Fibroblast of skin of abdomen (primary cell): ENCODE data around the gene SDC4. TPM values are rescaled to one million over a fixed set of nuclear protein-coding genes. Genes with fewer than 3 reads are reported as not detected.

Experiments
- DNase-seq: peaks from one replicate; pipeline ENCODE4 v3.0.0-alpha.2; 2013
- polyA plus RNA-seq, 2 experiments: library from polyadenylated mRNA; unstranded; fragments of 120-200 nt; gene quantifications; one replicate each; pipeline ENCODE4 v1.2.1, GENCODE V29; 2013; ENCODE audit not compliant: insufficient read length in 2 of 2

SDC4 gene, protein sequence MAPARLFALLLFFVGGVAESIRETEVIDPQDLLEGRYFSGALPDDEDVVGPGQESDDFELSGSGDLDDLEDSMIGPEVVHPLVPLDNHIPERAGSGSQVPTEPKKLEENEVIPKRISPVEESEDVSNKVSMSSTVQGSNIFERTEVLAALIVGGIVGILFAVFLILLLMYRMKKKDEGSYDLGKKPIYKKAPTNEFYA
- 118 TPM for polyA plus RNA-seq (2013, experiment 1 of 2; ENCODE audit: insufficient read length)
- 112 TPM for polyA plus RNA-seq (2013, experiment 2 of 2; ENCODE audit: insufficient read length)

DNA sequence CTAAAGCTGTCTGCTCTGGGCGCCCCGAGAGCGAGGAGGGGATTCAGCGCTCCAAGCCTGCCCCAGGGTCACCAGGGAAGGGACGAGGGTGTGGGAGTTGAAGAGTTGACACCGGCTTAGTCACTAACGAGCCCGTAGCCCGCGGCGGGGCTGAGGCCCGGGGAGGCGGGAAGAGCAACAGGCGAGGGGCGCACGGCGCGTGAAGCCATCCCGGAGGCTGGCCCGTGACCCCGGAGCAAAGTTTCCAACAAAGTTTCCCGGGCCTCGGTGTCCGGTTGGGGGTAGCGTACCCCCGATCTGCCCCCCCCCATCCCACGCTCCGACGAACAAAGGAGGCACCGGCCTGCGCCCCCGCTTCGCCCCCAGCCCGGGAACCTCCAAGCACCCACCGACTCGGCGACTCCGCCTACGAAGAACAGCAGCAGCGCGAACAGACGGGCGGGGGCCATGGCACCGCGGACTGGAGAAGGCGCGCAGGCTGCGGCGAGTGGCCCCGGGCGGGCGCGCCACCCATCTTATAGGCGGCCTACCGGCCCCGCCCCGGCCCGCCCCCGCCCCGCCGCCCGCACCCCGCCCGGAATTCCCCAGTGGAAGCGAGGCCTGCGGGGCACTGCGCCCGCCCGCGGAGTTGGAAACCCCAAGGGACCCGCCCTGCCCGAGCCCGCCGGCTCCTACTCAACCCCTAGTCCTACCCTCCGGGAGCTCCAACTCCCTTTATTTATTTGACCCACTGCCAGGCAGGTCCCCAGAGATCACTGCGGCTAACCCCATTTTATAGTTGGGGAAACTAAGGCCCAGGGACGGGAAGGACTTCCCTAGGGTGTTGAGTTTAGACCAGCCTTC, at the start of gene SDC4:
SDC4 (minus strand) TSS at position 489 of the 843 bp plus-strand sequence; CDS start at position 449, 40 bp downstream.
- DNase-seq = peak; percentile 64

DNA sequence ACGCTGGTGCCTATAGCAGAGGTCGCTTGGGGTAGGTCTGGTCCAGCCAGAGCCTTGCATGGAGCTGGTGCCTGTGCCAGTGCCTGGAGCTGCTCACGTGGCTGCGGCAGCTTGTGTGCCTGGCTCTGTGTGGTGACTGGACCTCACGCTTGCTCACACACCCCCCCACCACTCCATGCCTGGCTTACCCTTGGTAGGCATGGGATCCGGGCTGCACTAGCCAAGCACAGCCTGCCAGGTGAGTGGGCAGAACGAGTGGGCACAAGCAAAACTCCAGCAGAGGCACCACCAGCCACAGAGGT, 46.8 kb upstream of the SDC4 start:
- no peak for DNase-seq

- DNase-seq = no peak
Observed at GRCh38 chr20:45394221-45395113, 46.2 kb upstream of the SDC4 start.

GRCh38 chr20:45392733-45393132, 44.5 kb upstream of the SDC4 start:
- DNase-seq = no peak

DNA sequence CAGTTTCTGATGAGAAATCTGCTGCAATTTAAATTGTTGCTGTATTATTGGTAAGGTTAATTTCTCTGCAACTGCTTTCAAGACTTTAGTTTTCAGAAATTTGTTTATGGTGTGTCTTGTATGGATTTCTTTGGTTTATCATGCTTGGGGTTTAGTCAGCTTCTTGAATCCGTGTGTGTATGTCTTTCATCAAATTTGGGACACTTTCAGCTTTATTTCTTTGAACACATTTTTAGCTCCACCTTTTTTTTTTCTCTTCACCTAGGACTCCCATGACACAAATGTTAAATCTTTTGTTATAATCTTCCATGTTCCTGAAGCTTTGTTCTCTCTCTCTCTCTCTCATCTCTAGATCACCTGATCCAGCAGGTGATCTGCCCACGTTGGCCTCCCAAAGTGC, 43.3 kb upstream of the SDC4 start:
- DNase-seq = no peak

- no peak for DNase-seq
Observed at GRCh38 chr20:45390931-45391330, 42.7 kb upstream of the SDC4 start.

DNA sequence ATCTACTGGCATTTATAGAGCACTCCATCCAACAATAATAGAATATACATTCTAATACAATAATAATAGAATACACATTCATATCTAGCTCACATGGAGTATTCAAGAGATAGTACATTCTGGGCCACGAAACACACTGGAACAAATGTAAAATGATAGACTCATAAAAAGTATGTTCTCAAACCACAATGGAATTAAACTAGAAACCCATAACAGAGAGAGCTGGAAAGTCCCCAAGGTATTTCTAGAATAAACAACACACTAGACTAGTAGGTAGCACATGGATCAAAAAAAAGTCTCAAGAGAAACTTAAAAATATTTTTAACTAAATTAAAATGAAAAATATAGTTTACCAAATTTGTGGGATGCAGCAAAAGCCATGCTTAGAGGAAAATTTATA, 39.0 kb upstream of the SDC4 start:
- DNase-seq = no peak

DNA sequence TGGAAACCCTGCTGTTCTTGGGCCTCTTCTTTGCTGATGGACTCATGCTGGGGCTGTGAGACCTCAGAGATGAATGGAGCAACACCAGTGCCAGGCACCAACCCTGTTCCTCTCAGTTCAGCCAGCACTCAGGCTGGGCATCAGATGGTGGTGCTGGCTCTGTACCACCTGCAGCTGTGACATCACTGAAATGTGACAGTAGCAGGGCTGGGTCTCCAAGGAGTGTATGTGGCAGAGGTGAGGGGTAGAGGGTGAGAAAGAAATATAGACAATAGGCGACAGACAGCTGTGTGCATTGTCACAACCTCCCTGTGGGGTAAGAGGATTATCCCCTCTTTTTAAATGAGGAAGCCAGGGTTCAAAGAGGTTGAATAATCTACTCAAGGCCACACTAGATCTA, 30.0 kb upstream of the SDC4 start, which contains the start of gene TP53TG5:
TP53TG5 (minus strand) TSS at position 135 of the 400 bp plus-strand sequence; CDS start at position 46, 89 bp downstream.
- no peak for DNase-seq

GRCh38 chr20:45377269-45377668, 29.0 kb upstream of the SDC4 start:
- DNase-seq = no peak

DNA sequence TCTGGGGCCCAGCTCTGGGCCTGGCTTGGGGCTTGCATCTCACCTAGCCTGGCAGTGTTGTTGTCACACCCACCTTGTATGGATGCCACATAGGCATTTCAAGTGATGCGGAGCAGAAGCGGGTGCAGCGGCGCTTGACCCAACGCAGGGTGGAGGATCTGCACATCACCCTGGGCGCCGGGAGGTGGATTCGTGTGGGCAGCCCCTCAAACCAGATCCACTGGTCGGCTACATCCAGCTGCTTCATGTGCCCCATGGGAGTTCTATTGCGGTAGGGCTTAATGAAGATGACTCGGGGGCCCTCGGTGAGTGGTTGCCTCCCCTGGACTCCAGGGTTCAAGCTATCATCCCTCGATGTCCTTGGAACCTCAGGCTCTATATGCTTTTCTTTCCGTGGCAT, 26.7 kb upstream of the SDC4 start:
- no peak for DNase-seq

GRCh38 chr20:45374101-45374467, 25.9 kb upstream of the SDC4 start:
- no peak for DNase-seq

DNA sequence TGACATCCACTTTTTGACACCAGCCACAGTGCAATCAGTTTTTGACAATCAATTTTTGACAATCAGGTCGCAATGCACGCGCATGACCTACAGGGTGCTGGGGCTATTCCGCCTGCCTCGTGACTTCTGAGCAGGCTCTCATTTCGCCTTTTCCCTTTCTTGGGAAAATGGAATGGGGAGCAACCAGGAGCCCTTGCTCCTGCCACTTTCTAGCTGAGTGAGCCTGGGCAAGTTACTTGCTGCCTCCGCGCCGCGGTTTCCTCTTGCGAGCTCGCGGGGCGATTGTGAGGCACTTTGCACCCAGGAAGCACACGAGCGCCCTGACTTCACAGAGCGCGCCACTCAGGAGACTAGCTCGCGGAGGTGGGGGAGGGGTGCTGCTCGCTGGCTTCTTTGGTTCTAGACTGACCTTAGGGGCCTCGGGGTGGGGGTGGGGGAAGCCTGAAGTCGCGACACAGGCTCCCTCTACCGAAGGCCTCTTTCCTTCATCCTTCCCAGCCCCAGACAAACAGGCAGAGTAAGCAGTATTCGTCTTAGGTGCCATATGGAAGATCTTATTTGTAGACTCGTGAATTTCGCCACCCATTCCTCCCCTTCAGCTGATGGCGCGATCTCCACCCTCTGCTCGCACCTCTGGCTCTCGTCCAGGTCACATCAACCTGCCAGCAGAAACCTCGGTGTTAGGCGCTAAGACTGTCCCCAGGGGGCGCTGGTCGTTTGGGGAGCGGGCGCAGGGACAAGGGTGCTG, 25.3 kb upstream of the SDC4 start:
- peak; percentile 72 for DNase-seq

GRCh38 chr20:45372646-45373352, 24.6 kb upstream of the SDC4 start:
- DNase-seq = no peak

GRCh38 chr20:45372241-45372640, 24.0 kb upstream of the SDC4 start:
- DNase-seq = no peak

DNA sequence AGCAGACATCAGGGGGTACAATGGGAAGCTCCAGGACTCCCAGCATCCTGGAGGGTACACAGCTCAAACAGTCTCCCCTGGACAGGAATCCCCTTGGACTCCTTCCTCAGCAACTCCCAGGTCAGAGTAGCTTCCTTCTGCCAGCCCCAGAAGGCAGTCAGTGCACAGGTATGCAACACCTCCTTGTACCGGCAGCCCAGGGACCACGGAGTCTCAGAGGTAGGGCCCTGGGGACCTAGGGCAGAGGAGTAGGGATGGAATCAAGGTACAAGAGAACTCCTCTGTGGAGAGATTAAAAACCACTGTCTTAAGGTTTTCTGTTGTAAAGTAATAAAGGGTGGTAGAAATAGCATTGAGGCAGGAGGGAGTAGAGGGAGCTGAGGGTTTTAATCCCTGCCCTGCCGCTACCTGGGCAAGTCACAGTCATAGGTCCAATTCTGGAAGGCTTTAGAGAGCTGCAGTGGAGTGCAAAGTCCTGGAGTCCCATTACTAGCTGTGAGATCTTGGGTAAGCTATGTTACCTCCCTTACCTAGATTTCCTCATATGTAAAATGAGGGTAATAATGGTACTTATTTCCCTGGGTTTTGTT, 22.4 kb upstream of the SDC4 start:
- DNase-seq = no peak

DNA sequence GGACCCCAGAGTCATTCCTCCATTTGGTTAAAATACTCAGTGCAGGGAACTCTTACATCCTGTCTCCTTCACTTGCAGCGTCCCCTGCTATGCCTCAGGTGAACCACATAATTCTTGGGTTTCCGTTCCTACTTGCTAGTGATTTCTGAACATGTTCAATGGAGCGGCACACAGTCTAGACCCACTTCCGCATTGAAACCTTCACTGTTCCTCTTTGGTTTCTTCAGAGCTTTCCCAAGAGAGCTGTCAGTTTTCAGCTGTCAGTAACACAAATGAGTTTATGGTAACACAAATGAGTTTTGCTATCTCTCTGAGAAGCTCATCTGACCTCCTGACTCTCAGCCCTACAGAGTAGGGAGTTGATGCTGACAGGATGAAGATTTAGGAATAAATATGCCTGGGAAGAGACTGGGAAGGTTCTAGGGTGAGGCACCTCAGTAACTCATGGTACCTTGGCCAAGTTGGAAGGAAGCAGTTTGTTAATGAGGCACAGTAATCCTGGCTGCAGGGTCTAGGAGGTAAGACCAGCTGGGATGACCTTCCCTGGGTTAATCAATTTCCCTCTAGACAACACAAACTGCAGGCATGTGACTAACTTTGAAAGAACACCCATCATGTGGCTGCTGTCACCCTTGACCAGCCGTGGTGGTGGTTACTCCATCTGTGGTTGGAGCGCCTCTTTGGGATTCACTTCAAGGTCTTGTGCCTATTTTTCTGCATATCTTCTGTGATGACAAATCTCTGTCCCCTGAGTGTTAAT, 20.2 kb upstream of the SDC4 start:
- DNase-seq = no peak

- DNase-seq = no peak
Observed at GRCh38 chr20:45367126-45367525, 18.9 kb upstream of the SDC4 start.

- no peak for DNase-seq
Observed at GRCh38 chr20:45366631-45367030, 18.4 kb upstream of the SDC4 start.

GRCh38 chr20:45366192-45366591, 18.0 kb upstream of the SDC4 start:
- no peak for DNase-seq

DNA sequence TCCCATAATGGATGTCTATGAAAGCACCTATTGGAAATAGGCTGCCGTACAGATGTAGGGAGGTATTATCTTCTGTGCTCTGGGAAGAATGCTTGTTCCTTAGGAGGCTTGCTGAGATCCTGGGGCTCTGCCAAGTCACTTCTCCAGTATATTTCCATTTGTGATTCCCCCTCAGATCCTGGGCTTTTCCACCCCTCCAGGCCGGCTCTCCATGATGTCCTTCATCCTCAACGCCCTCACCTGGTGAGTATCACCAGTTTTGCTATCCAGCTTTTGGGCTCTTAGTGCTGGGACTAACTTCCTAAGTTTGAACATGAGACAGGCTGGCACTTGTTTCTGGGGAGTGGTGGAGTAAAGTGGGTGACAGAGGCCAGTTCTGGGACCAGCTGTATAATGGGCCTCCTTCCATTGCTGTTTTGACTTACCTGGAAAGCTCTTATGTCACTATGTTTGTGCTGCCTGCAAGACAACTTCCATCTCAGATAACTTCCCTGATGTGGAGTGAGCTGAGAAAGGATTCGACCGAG, 17.3 kb upstream of the SDC4 start:
- DNase-seq = no peak
